Erythroblast (primary cell): Measurements from ENCODE around the gene NDUFB10.

Source experiments
- GATA1 ChIP-seq: IDR thresholded peaks from 2 replicates; pipeline ENCODE4 v1.6.1; 2011; ENCODE audit warnings: low read depth, mild to moderate bottlenecking, control low read depth, low read length, moderate library complexity
- POLR2A ChIP-seq: IDR thresholded peaks from 2 replicates; pipeline ENCODE4 v1.6.1; 2011; ENCODE audit warnings: mild to moderate bottlenecking, low read length

GRCh38 chr16:1972490-1972877 is 13.1 kb downstream of the NDUFB10 start:
- TF ChIP-seq POLR2A, result no peak
- no peak for TF ChIP-seq GATA1
